GM10248 (cell line): ENCODE results near the gene HOXD1.

ENCODE experiments used
- CTCF ChIA-PET: fragments of 300-600 bp; sonication (Branson Sonifier 250); formaldehyde crosslinking; extraction: SDS; loops from one replicate; lab custom pipeline; 2021; ENCODE audit warnings: antibody characterized with exemption; lab: Yijun Ruan, JAX
- POLR2A ChIA-PET: fragments of 350-650 bp; sonication (Branson Sonifier 250); formaldehyde crosslinking; extraction: SDS; loops from one replicate; lab custom pipeline; 2020; ENCODE audit warnings: antibody characterized with exemption; lab: Yijun Ruan, JAX
- DNase-seq: peaks from one replicate; pipeline ENCODE4 v3.0.0; 2012; ENCODE audit errors: extremely low spot score
- CTCF ChIP-seq: IDR thresholded peaks from 2 replicates; pipeline ENCODE4 v1.5.1; 2012; ENCODE audit warnings: mild to moderate bottlenecking, low read depth; ENCODE audit errors: extremely low read depth, missing control alignments, control extremely low read depth

Gene HOXD1

GRCh38 chr2:176148751-176149421 is 39.6 kb upstream of the HOXD1 start:
- ChIA-PET CTCF (no interaction called here), POLR2A (no interaction called here)
- TF ChIP-seq CTCF, result no peak
- no peak for DNase-seq

- no peak for TF ChIP-seq CTCF
- DNase-seq, result no peak
- ChIA-PET POLR2A (no interaction called here), CTCF (interaction anchor here (1.4 to 2.3 kb wide), 2 partner anchors 9 to 17 kb away, joined by 3 to 18 read pairs; no protein-coding TSS in a partner anchor)
Measured at GRCh38 chr2:176149481-176149938, 39.0 kb upstream of the HOXD1 start.

- ChIA-PET CTCF (interaction anchor here (1.2 to 2.3 kb wide), 3 partner anchors 10 to 23 kb away, joined by 3 to 18 read pairs (median 5); no protein-coding TSS in a partner anchor), POLR2A (no interaction called here)
- no peak for DNase-seq
- no peak for TF ChIP-seq CTCF
Measured at GRCh38 chr2:176149939-176150583, 38.4 kb upstream of the HOXD1 start.

GRCh38 chr2:176150584-176151441 is 37.7 kb upstream of the HOXD1 start:
- POLR2A ChIA-PET, result no interaction called here
- CTCF ChIA-PET, result interaction anchor here (1.2 to 2.3 kb wide), 4 partner anchors 10 to 304 kb away, joined by 3 to 18 read pairs (median 4); no protein-coding TSS in a partner anchor
- no peak for TF ChIP-seq CTCF

GRCh38 chr2:176151442-176152287 is 36.8 kb upstream of the HOXD1 start, which contains the start of gene HOXD4:
Gene HOXD4, plus strand, starts transcription at chr2:176151550. Its CDS starts 84 bp downstream, at chr2:176151634.
- POLR2A ChIA-PET, result no interaction called here
- TF ChIP-seq CTCF, result no peak
- DNase-seq, result no peak
- CTCF ChIA-PET, result interaction anchor here (1.0 to 2.3 kb wide), 3 partner anchors 11 to 303 kb away, joined by 4 to 18 read pairs (median 5); no protein-coding TSS in a partner anchor

More at GRCh38 chr2:176150584-176151441, 37.7 kb upstream of the HOXD1 start:
- DNase-seq, result no peak
